ENCODE measurements around the gene ZG16. TPM values are rescaled to one million over a fixed set of nuclear protein-coding genes. Genes with fewer than 3 reads are reported as not detected.

The ZG16 gene
- total and polyA plus RNA-seq, 2 of the 8 experiments (the other 6 are each of a cell fraction or from before 2014, with no cell fraction given), result not detected

- no peak overlapping the region for H3K14ac ChIP-seq (ENCODE audit: insufficient read length)
- H3K4me2 ChIP-seq (ENCODE audit: insufficient read depth in 1 of 2, low read depth in 2 of 2, low read length in 2 of 2), result no peak overlapping the region
- H2BK5ac ChIP-seq (ENCODE audit: low read depth, low read length), result no peak overlapping the region
- no peak overlapping the region for H3K18ac ChIP-seq (ENCODE audit: extremely low read depth, low read length)
- H2BK12ac ChIP-seq (ENCODE audit: low read depth, low read length), result no peak overlapping the region
- no peak overlapping the region for H3K23ac ChIP-seq (ENCODE audit: insufficient read length)
- peaks cover 6 to 24% of the 10 kb centered on the region in 2 experiments for H4K20me1 ChIP-seq (replicated peaks in 1 of 2; ENCODE audit: control insufficient read depth in 1 of 2, insufficient read depth in 2 of 2, low read length in 2 of 2)
- no peak overlapping the region for H4K5ac ChIP-seq (ENCODE audit: insufficient read length, low read depth, low read length)
- H3K9me3 ChIP-seq (ENCODE audit: insufficient read depth in 2 of 2, low read depth in 1 of 2, low read length in 1 of 2), result no peaks in the 10 kb centered on the region
- CTCF ChIA-PET (ENCODE audit: partially characterized antibody), result interaction anchor here (0.8 to 1.6 kb wide), 4 partner anchors 10 to 65 kb away, joined by 3 to 10 read pairs (median 4); no protein-coding TSS in a partner anchor
- H3K79me1 ChIP-seq (ENCODE audit: low read depth, low read length), result 0 out of 2 replicates have a peak, but pooled peaks cover 2% of the 10 kb centered on the region
- no peaks in the 10 kb centered on the region; a peak in 1 of 7 replicates for H3K4me1 ChIP-seq (replicated peaks in 1 of 4; ENCODE audit: control insufficient read depth in 3 of 4, insufficient read depth in 4 of 4, low read length in 3 of 4)
- POLR2A ChIA-PET (ENCODE audit: partially characterized antibody), result interaction anchor here (0.9 to 26.3 kb wide), 27 partner anchors 8 to 70 kb away, joined by 3 to 490 read pairs (median 6); partner anchors contain the start of gene KIF22
- H4K8ac ChIP-seq (ENCODE audit: extremely low read depth, insufficient read depth, low read length), result no peak overlapping the region
- WGBS, 2 experiments (ENCODE audit: extremely low coverage in 1 of 2, insufficient coverage in 1 of 2, insufficient read length in 1 of 2, insufficient replicate concordance in 2 of 2, low coverage in 1 of 2, low lambda C conversion rate in 2 of 2, missing lambda C conversion rate in 1 of 2), result 85% methylated on average over 2 of the region's 2 CpGs; no CpG with 5 or more reads in 1 of the 2 experiments
- H2BK120ac ChIP-seq (replicated peaks; ENCODE audit: low read depth, low read length), result no peak overlapping the region
- no peak overlapping the region for H2AFZ ChIP-seq (ENCODE audit: low read length)
- H4K91ac ChIP-seq (replicated peaks; ENCODE audit: insufficient read length, low read length), result no peak overlapping the region
- H2AK5ac ChIP-seq (ENCODE audit: low read depth, low read length), result no peak overlapping the region
- H3K9ac ChIP-seq (replicated peaks in 1 of 4; ENCODE audit: extremely low read depth in 1 of 4, low read depth in 3 of 4, low read length in 3 of 4), result no peak overlapping the region
- FAIRE-seq, result no peak
- no peak overlapping the region for H2BK20ac ChIP-seq (ENCODE audit: low read length)
- H3K36me3 ChIP-seq (ENCODE audit: control insufficient read depth in 2 of 4, insufficient read depth in 4 of 4, low read length in 3 of 4), result peaks cover 6 to 35% (median 8%) of the 10 kb centered on the region in 4 experiments
- H3K27me3 ChIP-seq (replicated peaks in 1 of 4; ENCODE audit: control insufficient read depth in 3 of 4, extremely low read depth in 1 of 4, insufficient read depth in 3 of 4, low read length in 3 of 4), result no peaks in the 10 kb centered on the region
- peaks cover 3% of the 10 kb centered on the region; the same call in 1 of the 2 replicates for H3K23me2 ChIP-seq (ENCODE audit: low read depth, low read length)
- H3K4ac ChIP-seq (replicated peaks; ENCODE audit: insufficient read length, low read depth, low read length), result no peak overlapping the region
- no peak overlapping the region for H3K4me3 ChIP-seq (ENCODE audit: extremely low read depth in 1 of 4, insufficient read depth in 2 of 4, low read depth in 3 of 4, low read length in 4 of 4)
- H3K56ac ChIP-seq (replicated peaks; ENCODE audit: insufficient read length, low read depth, low read length), result no peak overlapping the region
- H3K79me2 ChIP-seq (ENCODE audit: control insufficient read depth in 1 of 2, insufficient read depth in 2 of 2, low read length in 2 of 2), result no peaks in the 10 kb centered on the region
- no peak overlapping the region for H2BK15ac ChIP-seq (ENCODE audit: low read length)
- DNase-seq (ENCODE audit: low read depth in 1 of 2, low spot score in 2 of 2), result no peak
- TF ChIP-seq POLR2A (IDR thresholded peaks at IDR 0.05; ENCODE audit: control extremely low read depth in 1 of 2, low read depth in 2 of 2, low read length in 2 of 2), result 0 out of 3 replicates have a peak, but pooled peaks of 1 of the 2 experiments have one; percentile 35
- TF ChIP-seq BCL11A (IDR thresholded peaks at IDR 0.05; ENCODE audit: low read depth in 2 of 2, low read length in 2 of 2), result no peak
- TF ChIP-seq SUZ12 (IDR thresholded peaks at IDR 0.05; ENCODE audit: low read length), result no peak
- no peak for TF ChIP-seq JUN (IDR thresholded peaks at IDR 0.05; ENCODE audit: low read depth, low read length)
- no peak for TF ChIP-seq TAF1 (IDR thresholded peaks at IDR 0.05; ENCODE audit: low read depth, low read length)
- no peak for TF ChIP-seq TAF7 (optimal IDR thresholded peaks at IDR 0.05; ENCODE audit: borderline replicate concordance, low read depth, low read length)
- no peak for TF ChIP-seq SP1 (IDR thresholded peaks at IDR 0.05; ENCODE audit: low read depth, low read length)
- TF ChIP-seq CHD1 (IDR thresholded peaks at IDR 0.05; ENCODE audit: low read depth, low read length), result no peak
- no peak overlapping the region for H3K27ac ChIP-seq (ENCODE audit: low read depth, low read length)
Measured at GRCh38 chr16:29738514-29738913, 39.5 kb upstream of the ZG16 start.
